ENCODE data around the gene GRM8.

The GRM8 gene

DNA sequence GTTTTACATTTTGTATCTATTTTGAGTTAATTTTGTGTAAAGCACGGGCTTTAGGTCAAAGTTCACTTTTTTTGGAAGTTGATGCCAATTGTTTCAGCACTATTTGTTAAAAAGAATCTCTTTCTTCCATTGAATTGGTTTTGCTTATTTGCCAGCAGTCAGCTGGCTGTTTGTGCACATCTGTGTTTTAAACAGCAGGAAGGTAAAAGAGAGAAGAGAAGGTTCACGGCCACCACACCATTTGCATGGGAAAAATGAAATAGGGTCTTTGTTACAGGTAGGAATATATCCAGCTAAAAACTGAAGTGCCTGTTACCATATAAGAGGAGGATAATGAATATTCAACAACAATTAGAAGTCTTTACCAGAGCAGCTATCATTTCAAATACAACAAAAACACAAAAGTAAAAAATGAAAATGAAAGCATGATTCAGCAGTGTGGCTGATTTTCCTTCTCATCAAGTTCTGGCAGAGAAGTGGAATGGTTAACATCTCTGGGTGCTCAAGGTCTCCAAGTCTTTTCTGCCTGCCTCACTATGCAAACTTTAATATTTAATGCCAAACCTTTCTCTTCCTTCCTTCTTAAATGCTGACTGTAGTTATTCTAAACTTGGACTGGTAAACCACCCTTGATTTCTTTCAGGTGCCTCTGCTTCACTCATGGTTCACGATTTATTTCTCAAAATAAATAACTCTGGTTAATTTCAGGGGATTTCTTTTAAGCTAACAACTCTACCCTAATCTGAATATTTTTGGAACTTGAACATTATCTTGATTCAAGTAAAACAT is 841.5 kb downstream of the GRM8 start:
- DNase-seq, result no peak

DNA sequence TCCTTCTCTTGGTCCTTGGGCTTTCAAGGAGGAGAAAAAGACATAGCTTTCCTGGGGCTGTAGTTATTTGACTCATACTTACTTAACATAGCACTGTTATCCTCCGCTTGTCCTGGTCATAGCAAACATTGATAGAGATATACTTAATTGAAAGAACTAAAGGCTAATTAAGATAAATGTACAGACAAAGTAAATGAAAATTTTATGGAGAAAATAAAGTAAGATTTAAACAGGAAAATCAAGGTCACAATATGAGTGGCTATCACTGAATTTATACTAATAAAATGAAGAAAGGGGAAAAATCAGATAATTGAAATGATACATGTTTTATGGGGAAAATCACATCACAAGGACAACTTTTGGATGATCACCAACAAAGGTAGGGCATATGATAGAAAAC is 849.7 kb downstream of the GRM8 start:
- DNase-seq, result no peak

DNA sequence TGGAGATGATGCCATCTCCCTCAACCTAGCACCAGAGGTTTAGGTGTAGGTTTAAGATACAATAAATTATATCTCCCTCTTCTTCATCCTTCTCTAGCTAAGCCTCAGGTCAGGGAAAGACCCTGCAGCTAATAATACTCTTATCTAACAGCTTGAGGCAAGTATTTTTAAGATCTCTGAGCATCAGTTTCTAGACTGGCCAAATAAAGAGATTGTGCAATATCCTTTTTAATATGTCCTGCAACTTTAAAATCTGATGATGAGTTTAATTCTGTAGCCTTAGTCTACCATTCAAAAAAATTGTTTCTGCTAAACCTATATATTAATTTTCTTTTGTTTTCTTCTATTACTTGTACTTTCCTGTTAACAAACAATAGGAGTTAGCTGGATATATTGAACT is 850.8 kb downstream of the GRM8 start:
- DNase-seq, result no peak

GRCh38 chr7:126398851-126399529 is 853.8 kb downstream of the GRM8 start:
- no peak for DNase-seq

DNA sequence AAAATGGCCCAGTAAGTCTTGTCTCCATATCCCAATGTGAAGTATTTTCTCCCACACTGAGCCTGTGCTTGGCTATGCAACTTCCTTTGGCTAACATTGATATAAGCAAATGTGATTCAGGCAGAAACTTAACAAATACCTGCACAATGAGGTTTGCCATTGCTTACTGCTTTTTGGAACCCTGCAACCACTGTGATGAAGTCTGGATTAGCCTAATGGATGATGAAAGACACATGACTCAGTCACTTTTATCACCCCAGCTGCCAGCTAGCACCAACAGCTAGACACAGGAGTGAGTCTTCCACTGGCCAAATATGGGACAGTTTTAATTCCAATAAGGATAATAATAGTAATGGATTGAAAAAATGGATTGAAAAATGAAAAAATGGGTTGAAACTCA is 854.5 kb downstream of the GRM8 start:
- no peak for DNase-seq

DNA sequence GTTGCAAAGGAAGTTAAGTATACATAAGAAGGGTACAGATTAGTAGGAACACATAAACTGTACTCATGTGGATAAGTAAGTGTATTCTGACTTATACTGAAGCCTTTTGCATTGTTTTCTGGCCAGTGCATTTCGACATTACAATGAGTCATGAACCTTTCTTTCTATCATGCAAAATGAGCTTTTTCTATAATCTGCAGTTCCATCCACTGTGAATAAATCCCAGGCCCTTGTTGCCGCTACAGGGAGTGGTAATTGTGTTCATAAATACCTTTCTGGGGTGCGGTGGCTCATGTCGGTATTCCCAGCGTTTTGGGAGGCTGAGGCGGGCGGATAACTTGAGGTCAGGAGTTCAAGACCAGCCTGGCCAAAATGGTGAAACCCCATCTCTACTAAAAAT is 858.3 kb downstream of the GRM8 start:
- DNase-seq, result no peak

Data from stimulated activated naive CD4-positive, alpha-beta T cell (primary cell).